ENCODE measurements around the gene NSA2.
A peak's percentile ranks its signal among the peaks of the same experiment; 100 is the strongest.

Gene NSA2

GRCh38 chr5:74810915-74811314 is 43.9 kb downstream of the NSA2 start:
- TF ChIP-seq ZNF362 (tag by site-specific recombination; IDR thresholded peaks at IDR 0.05) (peak; percentile 45; the same call in 1 of the 2 replicates), GLIS2 (tag by site-specific recombination; IDR thresholded peaks at IDR 0.05) (no peak)
- Histone ChIP-seq H3K4me1 (ENCODE audit: control insufficient read depth, insufficient read depth, low read length) (peaks cover 3% of the 10 kb centered on the region), H3K4me3 (ENCODE audit: low read depth, low read length) (no peak overlapping the region), H3K27ac (ENCODE audit: extremely low read depth, low read depth, low read length) (no peak overlapping the region), H3K36me3 (ENCODE audit: control insufficient read depth in 2 of 2, insufficient read depth in 1 of 2, low read length in 2 of 2) (peaks cover 11 to 15% of the 10 kb centered on the region in 2 experiments; a peak in 2 of 3 replicates), H3K9me3 (ENCODE audit: control insufficient read depth, insufficient read depth, low read depth, low read length) (no peaks in the 10 kb centered on the region)
- ChIA-PET POLR2A (no interaction called here), CTCF (interaction anchor here (0.7 kb wide), 1 partner anchor 732 kb away, joined by 10 read pairs; no protein-coding TSS in a partner anchor)

GRCh38 chr5:74816875-74817274 is 49.8 kb downstream of the NSA2 start:
- TF ChIP-seq ZNF549 (tag by site-specific recombination; IDR thresholded peaks at IDR 0.05) (no peak), ZBTB26 (tag by site-specific recombination; optimal IDR thresholded peaks at IDR 0.05) (no peak), SP2 (tag by site-specific recombination; IDR thresholded peaks at IDR 0.05) (no peak), ZFP3 (tag by site-specific recombination; IDR thresholded peaks at IDR 0.05; ENCODE audit: low read depth) (no peak), PRDM4 (tag by site-specific recombination; IDR thresholded peaks at IDR 0.05) (no peak), ZNF449 (tag by site-specific recombination; IDR thresholded peaks at IDR 0.05) (no peak), ZBTB10 (tag by site-specific recombination; IDR thresholded peaks at IDR 0.05) (no peak), ZNF10 (tag by site-specific recombination; IDR thresholded peaks at IDR 0.05) (no peak), ZBTB48 (tag by site-specific recombination; IDR thresholded peaks at IDR 0.05) (no peak), ZNF654 (tag by site-specific recombination; IDR thresholded peaks at IDR 0.05; ENCODE audit: low read depth) (no peak), GLIS2 (tag by site-specific recombination; IDR thresholded peaks at IDR 0.05) (no peak), SETDB1 (IDR thresholded peaks at IDR 0.05; ENCODE audit: insufficient read length, low read length) (no peak)
- CTCF ChIA-PET, result interaction anchor here (0.7 kb wide), 1 partner anchor 440 kb away, joined by 3 read pairs; no protein-coding TSS in a partner anchor
- peaks cover 11 to 15% of the 10 kb centered on the region in 2 experiments; a peak in 2 of 3 replicates for H3K36me3 ChIP-seq (ENCODE audit: control insufficient read depth in 2 of 2, insufficient read depth in 1 of 2, low read length in 2 of 2)
- POLR2A ChIA-PET, result no interaction called here
- no peaks in the 10 kb centered on the region for H3K9me3 ChIP-seq (ENCODE audit: control insufficient read depth, insufficient read depth, low read depth, low read length)
- no peak overlapping the region for H3K27ac ChIP-seq (ENCODE audit: extremely low read depth, low read depth, low read length)
- no peak overlapping the region for H3K4me3 ChIP-seq (ENCODE audit: low read depth, low read length)
- peaks cover 3% of the 10 kb centered on the region; the same call in 1 of the 2 replicates for H3K4me1 ChIP-seq (ENCODE audit: control insufficient read depth, insufficient read depth, low read length)
